ENCODE measurements around the gene CCNJ. TPM values are rescaled to one million over a fixed set of nuclear protein-coding genes. Genes with fewer than 3 reads are reported as not detected.
A peak's percentile ranks its signal among the peaks of the same experiment; 100 is the strongest.
"Not testable (repeated sequence)": the region's sequence is repeated elsewhere in the genome, so short reads cannot be mapped to it uniquely, and the experiment has no call there.

The CCNJ gene
- total RNA-seq, 1 experiment from 2014 or later: 7.4 TPM

- peak overlapping the region; percentile 89 for H3K4me2 ChIP-seq (ENCODE audit: low read depth, low read length, poor library complexity, severe bottlenecking)
- H3K9ac ChIP-seq (ENCODE audit: low read length): no peak overlapping the region
- no peaks in the 10 kb centered on the region for H4K20me1 ChIP-seq (ENCODE audit: insufficient read depth, low read depth, low read length)
Observed at GRCh38 chr10:96046546-96046945, 3.2 kb downstream of the CCNJ start.

GRCh38 chr10:96047004-96047649, 3.7 kb downstream of the CCNJ start:
- no peaks in the 10 kb centered on the region for H3K9me2 ChIP-seq (replicated peaks; ENCODE audit: insufficient read depth, low read length)
- peaks cover 85% of the 10 kb centered on the region for H3K79me2 ChIP-seq (ENCODE audit: low read length)
- H3K9ac ChIP-seq (ENCODE audit: low read length): no peak overlapping the region
- DNase-seq: no peak
- H3K27me3 ChIP-seq (ENCODE audit: low read length): no peaks in the 10 kb centered on the region
- peaks cover 17% of the 10 kb centered on the region; the same call in 1 of the 2 replicates for H3K36me3 ChIP-seq (ENCODE audit: insufficient read depth, low read length)
- H3K4me1 ChIP-seq (ENCODE audit: low read length): peaks cover 35% of the 10 kb centered on the region
- H4K20me1 ChIP-seq (ENCODE audit: insufficient read depth, low read depth, low read length): no peaks in the 10 kb centered on the region
- no peak overlapping the region for H2AFZ ChIP-seq (ENCODE audit: low read length)
- H3K27ac ChIP-seq (ENCODE audit: low read length): no peak overlapping the region
- H3K9me3 ChIP-seq (ENCODE audit: low read length): no peaks in the 10 kb centered on the region
- no peak overlapping the region for H3K4me2 ChIP-seq (ENCODE audit: low read depth, low read length, poor library complexity, severe bottlenecking)
- H3K4me3 ChIP-seq (ENCODE audit: low read length): no peak overlapping the region

More at GRCh38 chr10:96046546-96046945, 3.2 kb downstream of the CCNJ start:
- H3K9me3 ChIP-seq (ENCODE audit: low read length): no peaks in the 10 kb centered on the region
- H3K79me2 ChIP-seq (ENCODE audit: low read length): peaks cover 79% of the 10 kb centered on the region
- peaks cover 17% of the 10 kb centered on the region; the same call in 1 of the 2 replicates for H3K36me3 ChIP-seq (ENCODE audit: insufficient read depth, low read length)
- H3K4me3 ChIP-seq (ENCODE audit: low read length): no peak overlapping the region
- H3K27me3 ChIP-seq (ENCODE audit: low read length): no peaks in the 10 kb centered on the region
- H3K4me1 ChIP-seq (ENCODE audit: low read length): peaks cover 35% of the 10 kb centered on the region
- no peak overlapping the region for H3K27ac ChIP-seq (ENCODE audit: low read length)
- DNase-seq: no peak
- no peak overlapping the region for H2AFZ ChIP-seq (ENCODE audit: low read length)
- H3K9me2 ChIP-seq (replicated peaks; ENCODE audit: insufficient read depth, low read length): no peaks in the 10 kb centered on the region

GRCh38 chr10:96047925-96048324, 4.5 kb downstream of the CCNJ start:
- not testable (repeated sequence) for H3K27me3 ChIP-seq (ENCODE audit: low read length); H3K9me3 ChIP-seq (ENCODE audit: low read length); H3K4me3 ChIP-seq (ENCODE audit: low read length); H3K4me2 ChIP-seq (ENCODE audit: low read depth, low read length, poor library complexity, severe bottlenecking); H2AFZ ChIP-seq (ENCODE audit: low read length); H3K27ac ChIP-seq (ENCODE audit: low read length); H4K20me1 ChIP-seq (ENCODE audit: insufficient read depth, low read depth, low read length); DNase-seq; H3K9ac ChIP-seq (ENCODE audit: low read length); H3K9me2 ChIP-seq (replicated peaks; ENCODE audit: insufficient read depth, low read length)
- Histone ChIP-seq H3K79me2 (ENCODE audit: low read length) (peaks cover 93% of the 10 kb centered on the region), H3K36me3 (ENCODE audit: insufficient read depth, low read length) (peaks cover 19% of the 10 kb centered on the region; the same call in 1 of the 2 replicates), H3K4me1 (ENCODE audit: low read length) (peaks cover 28% of the 10 kb centered on the region)

- no peak for DNase-seq
- no peaks in the 10 kb centered on the region for H4K20me1 ChIP-seq (ENCODE audit: insufficient read depth, low read depth, low read length)
- no peaks in the 10 kb centered on the region for H3K9me3 ChIP-seq (ENCODE audit: low read length)
- no peak overlapping the region for H3K4me2 ChIP-seq (ENCODE audit: low read depth, low read length, poor library complexity, severe bottlenecking)
- peaks cover 19% of the 10 kb centered on the region; the same call in 1 of the 2 replicates for H3K36me3 ChIP-seq (ENCODE audit: insufficient read depth, low read length)
- H3K27ac ChIP-seq (ENCODE audit: low read length): no peak overlapping the region
- H3K79me2 ChIP-seq (ENCODE audit: low read length): peaks cover 100% of the 10 kb centered on the region
- H3K4me3 ChIP-seq (ENCODE audit: low read length): no peak overlapping the region
- H3K9ac ChIP-seq (ENCODE audit: low read length): no peak overlapping the region
- H3K4me1 ChIP-seq (ENCODE audit: low read length): peaks cover 26% of the 10 kb centered on the region
- H3K27me3 ChIP-seq (ENCODE audit: low read length): no peaks in the 10 kb centered on the region
- no peak overlapping the region for H2AFZ ChIP-seq (ENCODE audit: low read length)
- no peaks in the 10 kb centered on the region for H3K9me2 ChIP-seq (replicated peaks; ENCODE audit: insufficient read depth, low read length)
Observed at GRCh38 chr10:96049340-96049739, 6.0 kb downstream of the CCNJ start.

GRCh38 chr10:96053985-96054384, 10.6 kb downstream of the CCNJ start:
- Histone ChIP-seq H4K20me1 (ENCODE audit: insufficient read depth, low read depth, low read length) (no peaks in the 10 kb centered on the region), H2AFZ (ENCODE audit: low read length) (no peak overlapping the region), H3K9me2 (replicated peaks; ENCODE audit: insufficient read depth, low read length) (no peaks in the 10 kb centered on the region), H3K27me3 (ENCODE audit: low read length) (no peaks in the 10 kb centered on the region), H3K4me3 (ENCODE audit: low read length) (no peak overlapping the region), H3K27ac (ENCODE audit: low read length) (no peak overlapping the region), H3K9me3 (ENCODE audit: low read length) (no peaks in the 10 kb centered on the region), H3K9ac (ENCODE audit: low read length) (no peak overlapping the region), H3K36me3 (ENCODE audit: insufficient read depth, low read length) (peaks cover 18% of the 10 kb centered on the region; the same call in 1 of the 2 replicates), H3K4me1 (ENCODE audit: low read length) (peaks cover under 1% of the 10 kb centered on the region), H3K79me2 (ENCODE audit: low read length) (peaks cover 68% of the 10 kb centered on the region), H3K4me2 (ENCODE audit: low read depth, low read length, poor library complexity, severe bottlenecking) (no peak overlapping the region)
- DNase-seq: no peak

GRCh38 chr10:96056787-96057186, 13.4 kb downstream of the CCNJ start:
- no peak for DNase-seq
- no peaks in the 10 kb centered on the region for H3K9me2 ChIP-seq (replicated peaks; ENCODE audit: insufficient read depth, low read length)
- peaks cover 19% of the 10 kb centered on the region; the same call in 1 of the 2 replicates for H3K36me3 ChIP-seq (ENCODE audit: insufficient read depth, low read length)
- no peak overlapping the region for H3K9ac ChIP-seq (ENCODE audit: low read length)
- no peaks in the 10 kb centered on the region for H4K20me1 ChIP-seq (ENCODE audit: insufficient read depth, low read depth, low read length)
- no peaks in the 10 kb centered on the region for H3K27me3 ChIP-seq (ENCODE audit: low read length)
- H3K79me2 ChIP-seq (ENCODE audit: low read length): peaks cover 40% of the 10 kb centered on the region
- H3K4me3 ChIP-seq (ENCODE audit: low read length): no peak overlapping the region
- no peak overlapping the region for H3K4me2 ChIP-seq (ENCODE audit: low read depth, low read length, poor library complexity, severe bottlenecking)
- no peak overlapping the region for H3K27ac ChIP-seq (ENCODE audit: low read length)
- H2AFZ ChIP-seq (ENCODE audit: low read length): no peak overlapping the region
- no peaks in the 10 kb centered on the region for H3K9me3 ChIP-seq (ENCODE audit: low read length)
- no peaks in the 10 kb centered on the region for H3K4me1 ChIP-seq (ENCODE audit: low read length)

- Histone ChIP-seq H3K79me2 (ENCODE audit: low read length) (no peaks in the 10 kb centered on the region), H3K27ac (ENCODE audit: low read length) (no peak overlapping the region), H3K36me3 (ENCODE audit: insufficient read depth, low read length) (peaks cover 14% of the 10 kb centered on the region; the same call in 1 of the 2 replicates), H3K9me3 (ENCODE audit: low read length) (no peaks in the 10 kb centered on the region), H3K4me1 (ENCODE audit: low read length) (no peaks in the 10 kb centered on the region), H4K20me1 (ENCODE audit: insufficient read depth, low read depth, low read length) (no peaks in the 10 kb centered on the region), H3K27me3 (ENCODE audit: low read length) (no peaks in the 10 kb centered on the region), H3K4me3 (ENCODE audit: low read length) (no peak overlapping the region), H3K9me2 (replicated peaks; ENCODE audit: insufficient read depth, low read length) (no peaks in the 10 kb centered on the region), H2AFZ (ENCODE audit: low read length) (no peak overlapping the region), H3K9ac (ENCODE audit: low read length) (no peak overlapping the region), H3K4me2 (ENCODE audit: low read depth, low read length, poor library complexity, severe bottlenecking) (no peak overlapping the region)
- DNase-seq: no peak
Observed at GRCh38 chr10:96061232-96061631, 17.8 kb downstream of the CCNJ start.

GRCh38 chr10:96072674-96073073, 29.3 kb downstream of the CCNJ start:
- Histone ChIP-seq H3K79me2 (ENCODE audit: low read length) (no peaks in the 10 kb centered on the region), H3K4me2 (ENCODE audit: low read depth, low read length, poor library complexity, severe bottlenecking) (no peak overlapping the region), H3K36me3 (ENCODE audit: insufficient read depth, low read length) (no peaks in the 10 kb centered on the region), H3K9ac (ENCODE audit: low read length) (no peak overlapping the region), H2AFZ (ENCODE audit: low read length) (no peak overlapping the region), H3K9me3 (ENCODE audit: low read length) (no peaks in the 10 kb centered on the region), H3K4me3 (ENCODE audit: low read length) (no peak overlapping the region), H4K20me1 (ENCODE audit: insufficient read depth, low read depth, low read length) (no peaks in the 10 kb centered on the region), H3K4me1 (ENCODE audit: low read length) (no peaks in the 10 kb centered on the region), H3K27me3 (ENCODE audit: low read length) (no peaks in the 10 kb centered on the region), H3K9me2 (replicated peaks; ENCODE audit: insufficient read depth, low read length) (no peaks in the 10 kb centered on the region), H3K27ac (ENCODE audit: low read length) (no peak overlapping the region)
- no peak for DNase-seq
